PC-3 (cell line): ENCODE results near the gene METTL1. TPM values are rescaled to one million over a fixed set of nuclear protein-coding genes. Genes with fewer than 3 reads are reported as not detected.

Source experiments
- ATAC-seq: fragments of 200-7000 bp; cut with Tn5 transposase; 2 replicates; pipeline ENCODE4 v1.9.1; 2020; ENCODE audit warnings: mild to moderate bottlenecking, moderate library complexity
- BruUV-seq: library from RNA; stranded (reverse); fragments of 400-500 nt; replicated peaks from 2 replicates; lab custom pipeline; 2021; lab: Mats Ljungman, UMichigan
- CTCF ChIA-PET: fragments of 300-600 bp; sonication (Branson Sonifier 250); formaldehyde crosslinking; loops from one replicate; lab custom pipeline; 2022; ENCODE audit warnings: antibody characterized with exemption; lab: Charles Lee
- POLR2A ChIA-PET: fragments of 300-600 bp; sonication (Branson Sonifier 250); formaldehyde crosslinking; loops from one replicate; lab custom pipeline; 2022; ENCODE audit warnings: antibody characterized with exemption; ENCODE audit not compliant: unreplicated experiment; lab: Charles Lee
- DNase-seq: peaks from one replicate; pipeline ENCODE4 v3.0.0-alpha.2; 2015
- H2AFZ ChIP-seq: fragments of 300-600 bp; sonication (generic); 2 replicates; pipeline ENCODE4 v1.6.0; 2016; ENCODE audit warnings: antibody characterized with exemption, low read length
- H3F3A ChIP-seq: fragments of 300-600 bp; sonication (generic); one replicate; pipeline ENCODE4 v1.6.0; 2017; ENCODE audit warnings: antibody characterized with exemption, low read length, control low read depth, mild to moderate bottlenecking; ENCODE audit not compliant: unreplicated experiment
- H3K27ac ChIP-seq: fragments of 300-600 bp; sonication (generic); 2 replicates; pipeline ENCODE4 v1.5.1; 2016; ENCODE audit warnings: mild to moderate bottlenecking, low read length
- H3K27me3 ChIP-seq: fragments of 300-600 bp; sonication (generic); 2 replicates; pipeline ENCODE4 v1.6.1; 2016; ENCODE audit warnings: low read length, mixed read lengths
- H3K36me3 ChIP-seq: fragments of 300-600 bp; sonication (generic); 2 replicates; pipeline ENCODE4 v1.6.1; 2016; ENCODE audit warnings: low read depth, mixed run types, low read length, mixed read lengths
- H3K4me1 ChIP-seq: fragments of 300-600 bp; sonication (generic); 2 replicates; pipeline ENCODE4 v1.5.1; 2016; ENCODE audit warnings: low read length; ENCODE audit not compliant: insufficient read depth
- H3K4me2 ChIP-seq: fragments of 300-600 bp; sonication (generic); 2 replicates; pipeline ENCODE4 v1.6.0; 2016; ENCODE audit warnings: low read length
- H3K4me3 ChIP-seq: fragments of 300-600 bp; sonication (generic); 2 replicates; pipeline ENCODE4 v1.5.1; 2016; ENCODE audit warnings: mild to moderate bottlenecking, low read length, mixed read lengths
- H3K79me2 ChIP-seq: fragments of 300-600 bp; sonication (generic); 2 replicates; pipeline ENCODE4 v1.6.1; 2017; ENCODE audit warnings: low read length, mixed read lengths
- H3K9ac ChIP-seq: fragments of 300-600 bp; sonication (generic); 2 replicates; pipeline ENCODE4 v1.6.0; 2016; ENCODE audit warnings: mild to moderate bottlenecking, low read length
- H3K9me2 ChIP-seq: fragments of 300-600 bp; sonication (generic); replicated peaks from 2 replicates; pipeline ENCODE4 v1.6.1; 2016; ENCODE audit warnings: mixed run types, low read length, mixed read lengths
- H3K9me3 ChIP-seq: fragments of 300-600 bp; sonication (generic); 2 replicates; pipeline ENCODE4 v1.6.1; 2016; ENCODE audit warnings: low read length, mixed read lengths
- H4K20me1 ChIP-seq: fragments of 300-600 bp; sonication (generic); 2 replicates; pipeline ENCODE4 v1.6.1; 2016; ENCODE audit warnings: low read length, mixed read lengths
- EZH2 ChIP-seq: fragments of 300-600 bp; sonication (generic); IDR thresholded peaks from one replicate; pipeline ENCODE4 v1.6.1; 2017; ENCODE audit warnings: antibody characterized with exemption, mild to moderate bottlenecking, low read length; ENCODE audit not compliant: unreplicated experiment
- EZH2phosphoT487 ChIP-seq: fragments of 300-600 bp; sonication (generic); IDR thresholded peaks from 2 replicates; pipeline ENCODE4 v1.6.1; 2018; ENCODE audit warnings: mild to moderate bottlenecking, antibody characterized with exemption, low read length, borderline replicate concordance
- intact Hi-C: fragments of 100-400 bp; cut with micrococcal nuclease; formaldehyde crosslinking; loops from 2 replicates; pipeline ENCODE4 v1.9.0; 2023
- total RNA-seq: library from RNA; depleted of rRNA; stranded (reverse); fragments of >200 nt; gene quantifications from 2 replicates; pipeline ENCODE4 v1.2.3, GENCODE V29; 2014
- TF ChIP-seq, protein P1 (sequence below): fragments of 300-600 bp; sonication (generic); conservative IDR thresholded peaks from 2 replicates; pipeline ENCODE4 v1.5.1; 2017; ENCODE audit warnings: antibody characterized with exemption, low read depth, mild to moderate bottlenecking, low read length

METTL1 gene
- total RNA-seq, 1 experiment from 2014 or later: 29.8 TPM

DNA sequence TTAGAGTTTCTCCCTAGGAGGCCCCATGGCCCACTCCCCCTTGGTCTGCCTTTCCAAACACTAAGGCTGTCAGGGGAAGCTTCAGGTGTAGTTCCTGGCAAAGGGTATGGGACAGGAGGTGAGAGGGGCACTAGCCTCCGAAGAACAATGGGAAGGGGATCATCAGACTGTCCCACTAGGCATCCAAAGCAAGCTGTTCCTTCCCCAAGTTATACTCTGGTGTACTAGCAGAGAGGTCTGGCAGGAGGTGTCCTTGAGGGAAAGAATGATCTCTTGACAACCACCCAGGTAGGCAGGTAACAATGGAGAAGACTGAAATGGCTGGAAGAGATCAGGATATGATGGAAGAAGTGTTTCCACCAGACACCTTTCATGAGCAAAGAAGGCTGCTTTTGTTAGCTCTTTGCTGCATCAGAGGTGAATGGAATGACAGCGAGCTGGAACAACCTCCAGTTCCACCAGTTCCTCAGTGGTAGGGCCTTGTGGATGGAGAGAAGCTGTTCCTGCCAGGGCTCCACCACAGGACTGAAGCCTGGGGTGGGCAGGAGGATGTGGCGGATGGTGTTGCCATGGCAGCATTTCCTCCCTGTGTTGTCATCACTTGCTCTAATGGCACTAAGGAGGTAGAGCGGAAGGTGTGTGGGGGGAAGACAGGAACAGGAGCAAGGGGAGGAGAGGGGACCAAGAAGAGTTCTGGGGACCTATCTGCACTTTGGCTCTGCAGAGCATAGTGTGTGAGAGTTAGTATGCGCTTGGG, 31.1 kb downstream of the METTL1 start:
- Histone ChIP-seq H3K36me3 (no peaks in the 10 kb centered on the region), H2AFZ (no peak overlapping the region), H3F3A (no peaks in the 10 kb centered on the region), H3K9ac (no peak overlapping the region), H3K27ac (no peak overlapping the region), H3K9me3 (no peaks in the 10 kb centered on the region), H3K4me1 (peaks cover 17% of the 10 kb centered on the region), H3K27me3 (peaks cover 38% of the 10 kb centered on the region), H3K4me3 (no peak overlapping the region), H3K4me2 (no peak overlapping the region), H3K9me2 (no peaks in the 10 kb centered on the region), H3K79me2 (no peaks in the 10 kb centered on the region), H4K20me1 (no peaks in the 10 kb centered on the region)
- POLR2A ChIA-PET: no interaction called here
- TF ChIP-seq EZH2phosphoT487 (no peak), EZH2 (no peak)
- TF ChIP-seq, protein P1, sequence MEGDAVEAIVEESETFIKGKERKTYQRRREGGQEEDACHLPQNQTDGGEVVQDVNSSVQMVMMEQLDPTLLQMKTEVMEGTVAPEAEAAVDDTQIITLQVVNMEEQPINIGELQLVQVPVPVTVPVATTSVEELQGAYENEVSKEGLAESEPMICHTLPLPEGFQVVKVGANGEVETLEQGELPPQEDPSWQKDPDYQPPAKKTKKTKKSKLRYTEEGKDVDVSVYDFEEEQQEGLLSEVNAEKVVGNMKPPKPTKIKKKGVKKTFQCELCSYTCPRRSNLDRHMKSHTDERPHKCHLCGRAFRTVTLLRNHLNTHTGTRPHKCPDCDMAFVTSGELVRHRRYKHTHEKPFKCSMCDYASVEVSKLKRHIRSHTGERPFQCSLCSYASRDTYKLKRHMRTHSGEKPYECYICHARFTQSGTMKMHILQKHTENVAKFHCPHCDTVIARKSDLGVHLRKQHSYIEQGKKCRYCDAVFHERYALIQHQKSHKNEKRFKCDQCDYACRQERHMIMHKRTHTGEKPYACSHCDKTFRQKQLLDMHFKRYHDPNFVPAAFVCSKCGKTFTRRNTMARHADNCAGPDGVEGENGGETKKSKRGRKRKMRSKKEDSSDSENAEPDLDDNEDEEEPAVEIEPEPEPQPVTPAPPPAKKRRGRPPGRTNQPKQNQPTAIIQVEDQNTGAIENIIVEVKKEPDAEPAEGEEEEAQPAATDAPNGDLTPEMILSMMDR: no peak
- intact Hi-C loops: no loop called here
- CTCF ChIA-PET: no interaction called here
- ATAC-seq (no peak), DNase-seq (no peak)
- BruUV-seq: no TSS peak

DNA sequence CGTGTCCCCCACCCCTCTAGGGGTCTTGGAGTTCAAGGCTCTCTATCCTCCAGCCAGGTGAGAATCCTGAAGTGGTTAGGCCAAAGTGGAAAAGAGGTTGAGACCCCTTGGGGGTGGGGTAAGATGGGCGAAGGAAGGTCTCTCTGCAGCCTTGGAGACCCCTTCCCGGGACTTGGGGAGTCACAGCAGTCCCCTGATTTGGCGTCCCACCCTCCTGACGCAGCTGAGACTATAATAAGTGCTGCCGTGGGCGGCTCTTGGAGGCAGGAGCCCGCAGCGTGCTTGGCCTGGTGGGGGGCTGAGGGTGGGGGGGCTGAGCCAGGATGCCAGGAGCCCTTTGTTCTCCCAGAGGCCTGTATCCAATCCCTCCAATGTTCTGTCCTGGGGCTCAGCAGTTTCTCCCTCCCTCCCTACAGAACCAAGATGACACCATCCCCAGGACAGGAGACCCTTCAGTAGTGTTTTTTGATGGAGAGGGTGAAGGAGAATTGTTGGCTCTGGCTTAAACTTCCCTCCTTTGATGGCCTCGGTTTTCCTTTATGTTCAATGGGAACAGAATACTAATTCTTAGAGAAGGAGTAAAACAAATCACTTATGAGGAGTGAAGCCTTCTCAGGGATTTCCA, 31.9 kb downstream of the METTL1 start:
- H3K9ac ChIP-seq: no peak overlapping the region
- no peak overlapping the region for H3K4me3 ChIP-seq
- intact Hi-C loops: no loop called here
- H3K79me2 ChIP-seq: no peaks in the 10 kb centered on the region
- H3K9me2 ChIP-seq: no peaks in the 10 kb centered on the region
- H4K20me1 ChIP-seq: no peaks in the 10 kb centered on the region
- POLR2A ChIA-PET: no interaction called here
- no peak overlapping the region for H3K4me2 ChIP-seq
- CTCF ChIA-PET: no interaction called here
- no peak overlapping the region for H2AFZ ChIP-seq
- no TSS peak for BruUV-seq
- peaks cover 17% of the 10 kb centered on the region for H3K4me1 ChIP-seq
- no peak for ATAC-seq
- no peak overlapping the region for H3K27ac ChIP-seq
- no peaks in the 10 kb centered on the region for H3K9me3 ChIP-seq
- peaks cover 47% of the 10 kb centered on the region for H3K27me3 ChIP-seq
- TF ChIP-seq EZH2phosphoT487 (no peak), EZH2 (no peak)
- TF ChIP-seq, protein P1: no peak
- DNase-seq: no peak
- no peaks in the 10 kb centered on the region for H3F3A ChIP-seq
- H3K36me3 ChIP-seq: no peaks in the 10 kb centered on the region

DNA sequence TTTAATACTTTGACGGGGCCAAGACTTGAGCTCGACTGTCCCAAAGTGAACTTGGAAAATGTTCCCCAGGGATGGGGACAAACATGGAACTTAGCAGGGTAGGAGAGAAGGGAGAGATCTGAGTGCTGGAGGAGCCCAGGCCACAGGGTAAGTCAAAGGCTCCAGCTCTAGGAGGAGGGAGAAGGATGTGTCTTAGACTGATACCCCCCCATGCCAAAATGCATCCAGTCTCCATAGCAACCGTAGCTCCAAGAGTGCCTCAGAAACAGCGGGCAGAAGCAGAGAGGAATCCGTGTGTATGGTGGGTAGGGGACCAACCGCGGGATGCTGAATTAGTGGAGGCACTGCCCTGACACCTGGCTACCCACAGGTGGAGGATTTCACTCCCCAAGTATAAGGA, 32.5 kb downstream of the METTL1 start:
- H3K36me3 ChIP-seq: no peaks in the 10 kb centered on the region
- no peak overlapping the region for H3K27ac ChIP-seq
- no peaks in the 10 kb centered on the region for H3K9me3 ChIP-seq
- H3K27me3 ChIP-seq: peaks cover 50% of the 10 kb centered on the region
- H3K4me1 ChIP-seq: peaks cover 17% of the 10 kb centered on the region
- no peak for DNase-seq
- no peaks in the 10 kb centered on the region for H3K9me2 ChIP-seq
- H3K9ac ChIP-seq: no peak overlapping the region
- H3F3A ChIP-seq: no peaks in the 10 kb centered on the region
- H3K4me2 ChIP-seq: no peak overlapping the region
- ChIA-PET CTCF (no interaction called here), POLR2A (no interaction called here)
- BruUV-seq: no TSS peak
- H3K79me2 ChIP-seq: no peaks in the 10 kb centered on the region
- intact Hi-C loops: no loop called here
- no peak overlapping the region for H3K4me3 ChIP-seq
- no peak for ATAC-seq
- no peak overlapping the region for H2AFZ ChIP-seq
- H4K20me1 ChIP-seq: no peaks in the 10 kb centered on the region
- TF ChIP-seq EZH2 (no peak), EZH2phosphoT487 (no peak)
- TF ChIP-seq, protein P1: no peak
